ENCODE data around the gene SHC4. TPM values are rescaled to one million over a fixed set of nuclear protein-coding genes. Genes with fewer than 3 reads are reported as not detected.
A peak's percentile ranks its signal among the peaks of the same experiment; 100 is the strongest.
"Not testable (repeated sequence)": the region's sequence is repeated elsewhere in the genome, so short reads cannot be mapped to it uniquely, and the experiment has no call there.

Gene SHC4
- total RNA-seq, 1 donor from 2014 or later = 4.5 TPM

GRCh38 chr15:48856942-48857341 lies 106.8 kb downstream of the SHC4 start:
- no peak for TF ChIP-seq CTCF (conservative IDR thresholded peaks at IDR 0.05)
- peaks cover 4% of the 10 kb centered on the region for H3K36me3 Mint-ChIP-seq
- peaks cover 22% of the 10 kb centered on the region for H3K4me1 Mint-ChIP-seq (ENCODE audit: unreplicated experiment)
- DNase-seq (ENCODE audit: extremely low spot score, unreplicated experiment) = no peak
- H3K9me3 Mint-ChIP-seq = no peaks in the 10 kb centered on the region
- H3K4me3 Mint-ChIP-seq = no peak overlapping the region
- H3K27me3 Mint-ChIP-seq = no peaks in the 10 kb centered on the region
- H3K27ac Mint-ChIP-seq = no peak overlapping the region

GRCh38 chr15:48855501-48856440 lies 107.9 kb downstream of the SHC4 start:
- TF ChIP-seq CTCF (conservative IDR thresholded peaks at IDR 0.05) = peak; percentile 68
- H3K4me1 Mint-ChIP-seq (ENCODE audit: unreplicated experiment) = peaks cover 22% of the 10 kb centered on the region
- H3K27me3 Mint-ChIP-seq = no peaks in the 10 kb centered on the region
- no peak overlapping the region for H3K4me3 Mint-ChIP-seq
- H3K36me3 Mint-ChIP-seq = peaks cover 4% of the 10 kb centered on the region
- H3K27ac Mint-ChIP-seq = no peak overlapping the region
- no peaks in the 10 kb centered on the region for H3K9me3 Mint-ChIP-seq
- DNase-seq (ENCODE audit: extremely low spot score, unreplicated experiment) = no peak

GRCh38 chr15:48854434-48854833 lies 109.3 kb downstream of the SHC4 start:
- not testable (repeated sequence) for H3K4me3 Mint-ChIP-seq; H3K27ac Mint-ChIP-seq; H3K36me3 Mint-ChIP-seq; H3K27me3 Mint-ChIP-seq; DNase-seq (ENCODE audit: extremely low spot score, unreplicated experiment); H3K9me3 Mint-ChIP-seq
- H3K4me1 Mint-ChIP-seq (ENCODE audit: unreplicated experiment) = peaks cover 22% of the 10 kb centered on the region

- Mint-ChIP-seq H3K4me3 (no peak overlapping the region), H3K27ac (no peak overlapping the region)
- TF ChIP-seq CTCF (conservative IDR thresholded peaks at IDR 0.05) = no peak
Observed at GRCh38 chr15:48851956-48852355, 111.8 kb downstream of the SHC4 start.

GRCh38 chr15:48850648-48851047 lies 113.1 kb downstream of the SHC4 start:
- Mint-ChIP-seq H3K27ac (no peak overlapping the region), H3K27me3 (no peaks in the 10 kb centered on the region)

More at GRCh38 chr15:48851956-48852355, 111.8 kb downstream of the SHC4 start:
- Mint-ChIP-seq H3K4me1 (ENCODE audit: unreplicated experiment) (peaks cover 15% of the 10 kb centered on the region), H3K9me3 (no peaks in the 10 kb centered on the region), H3K27me3 (no peaks in the 10 kb centered on the region), H3K36me3 (peaks cover 4% of the 10 kb centered on the region)
- no peak for DNase-seq (ENCODE audit: extremely low spot score, unreplicated experiment)

More at GRCh38 chr15:48850648-48851047, 113.1 kb downstream of the SHC4 start:
- Mint-ChIP-seq H3K9me3 (no peaks in the 10 kb centered on the region), H3K36me3 (peaks cover 4% of the 10 kb centered on the region), H3K4me1 (ENCODE audit: unreplicated experiment) (peaks cover 5% of the 10 kb centered on the region), H3K4me3 (no peak overlapping the region)
- no peak for DNase-seq (ENCODE audit: extremely low spot score, unreplicated experiment)
- TF ChIP-seq CTCF (conservative IDR thresholded peaks at IDR 0.05) = no peak
